HepG2 (cell line): Measurements from ENCODE around the gene ANTXR1. TPM values are rescaled to one million over a fixed set of nuclear protein-coding genes. Genes with fewer than 3 reads are reported as not detected.

Experiments used
- ATAC-seq: fragments of 200-7000 bp; cut with Tn5 transposase; 3 replicates; pipeline ENCODE4 v1.9.1; 2020; ENCODE audit warnings: mild to moderate bottlenecking, moderate library complexity
- BruUV-seq: library from RNA; stranded (reverse); fragments of 400-500 nt; replicated peaks from 2 replicates; lab custom pipeline; 2021; lab: Mats Ljungman, UMichigan
- CTCF ChIA-PET: fragments of 300-600 bp; formaldehyde crosslinking; extraction: SDS; loops from one replicate; lab custom pipeline; 2021; ENCODE audit warnings: low total read pairs, inconsistent platforms, low intra/inter-chr PET ratio; lab: Yijun Ruan, JAX
- POLR2A ChIA-PET: fragments of 350-600 bp; sonication (Branson Sonifier 250); formaldehyde crosslinking; loops from one replicate; lab custom pipeline; 2020; ENCODE audit warnings: antibody characterized with exemption, inconsistent platforms; lab: Yijun Ruan, JAX
- DNase-seq: peaks from one replicate; pipeline ENCODE4 v3.0.0-alpha.2; 2015; ENCODE audit warnings: low spot score
- FAIRE-seq: peaks from 3 replicates; lab custom pipeline; 2011; peaks lifted over from hg19 to GRCh38; lab: Jason Lieb, UNC
- H2AFZ ChIP-seq: one replicate; pipeline ENCODE4 v1.6.1; 2011; ENCODE audit warnings: low read length, inconsistent platforms
- H3K27ac ChIP-seq: fragments of 300-600 bp; 3 replicates; pipeline ENCODE4 v1.8.0; 2011; ENCODE audit warnings: mixed run types, mild to moderate bottlenecking, mixed read lengths, low read length, inconsistent platforms; ENCODE audit not compliant: insufficient read depth; ENCODE audit errors: extremely low read length
- H3K27me3 ChIP-seq, 2 experiments: fragments of 200-600 bp in 1 of 2; 2 replicates in 1 of 2; 3 replicates in 1 of 2; pipeline versions ENCODE4 v1.6.0 to v1.8.0; 2011; ENCODE audit warnings: low read length in 2 of 2, mild to moderate bottlenecking in 2 of 2, moderate library complexity in 2 of 2, inconsistent platforms in 1 of 2; ENCODE audit not compliant: insufficient read depth in 2 of 2, control insufficient read depth in 1 of 2
- H3K36me3 ChIP-seq, 2 experiments: fragments of 200-600 bp in 1 of 2; replicated peaks in 1 of 2; 2 replicates in 1 of 2; 3 replicates in 1 of 2; pipeline versions ENCODE4 v1.5.1 to v1.8.0; 2011; ENCODE audit warnings: low read length in 2 of 2, inconsistent platforms in 1 of 2; ENCODE audit not compliant: insufficient read depth in 2 of 2, control insufficient read depth in 1 of 2
- H3K4me1 ChIP-seq: 2 replicates; pipeline ENCODE4 v1.5.1; 2012; ENCODE audit warnings: low read length, inconsistent platforms; ENCODE audit not compliant: insufficient read depth
- H3K4me2 ChIP-seq: 2 replicates; pipeline ENCODE4 v1.6.0; 2011; ENCODE audit warnings: low read depth, low read length, inconsistent platforms
- H3K4me3 ChIP-seq, 3 experiments: fragments of 200-600 bp in 1 of 3; sonication (generic), shearing (Covaris generic) in 1 of 3; replicated peaks in 1 of 3; 2 replicates each; pipeline ENCODE4 v1.5.1; 2011 to 2016; ENCODE audit warnings: low read length in 3 of 3, inconsistent platforms in 2 of 3, low read depth in 2 of 3, mild to moderate bottlenecking in 2 of 3, control low read depth in 1 of 3, mixed read lengths in 1 of 3; ENCODE audit not compliant: insufficient read depth in 1 of 3
- H3K79me2 ChIP-seq: one replicate; pipeline ENCODE4 v1.6.1; 2011; ENCODE audit warnings: low read length, inconsistent platforms; ENCODE audit not compliant: insufficient read depth
- H3K9ac ChIP-seq: 2 replicates; pipeline ENCODE4 v1.6.0; 2011; ENCODE audit warnings: mild to moderate bottlenecking, low read depth, low read length, inconsistent platforms; ENCODE audit not compliant: insufficient read depth
- H3K9me3 ChIP-seq: 2 replicates; pipeline ENCODE4 v1.5.1; 2012; ENCODE audit warnings: mild to moderate bottlenecking, low read length
- H4K20me1 ChIP-seq: 2 replicates; pipeline ENCODE4 v1.6.0; 2011; ENCODE audit warnings: inconsistent platforms, mild to moderate bottlenecking, low read length, moderate library complexity; ENCODE audit not compliant: insufficient read depth
- ELF3 ChIP-seq: IDR thresholded peaks from 2 replicates; pipeline ENCODE4 v1.6.1; 2016; ENCODE audit warnings: missing genetic modification reagents, missing compliant biosample characterization
- GATA4 ChIP-seq: sonication (generic); IDR thresholded peaks from 2 replicates; pipeline ENCODE4 v1.6.1; 2016; ENCODE audit warnings: antibody characterized with exemption, low read depth, borderline replicate concordance
- GTF3A ChIP-seq: sonication (generic); formaldehyde crosslinking; conservative IDR thresholded peaks from 2 replicates; pipeline ENCODE4 v1.4.0; 2020; ENCODE audit warnings: mild to moderate bottlenecking, missing genetic modification reagents
- HNF4A ChIP-seq: sonication (generic); formaldehyde crosslinking; IDR thresholded peaks from 2 replicates; pipeline ENCODE4 v1.4.0; 2020; ENCODE audit warnings: missing genetic modification reagents
- NR0B2 ChIP-seq: sonication (generic); formaldehyde crosslinking; IDR thresholded peaks from 2 replicates; pipeline ENCODE4 v1.4.0; 2020; ENCODE audit warnings: mild to moderate bottlenecking, missing genetic modification reagents
- PAXIP1 ChIP-seq: sonication (generic); formaldehyde crosslinking; conservative IDR thresholded peaks from 2 replicates; pipeline ENCODE4 v1.4.0; 2020; ENCODE audit warnings: mild to moderate bottlenecking, missing genetic modification reagents, moderate library complexity
- POLR2AphosphoS2 ChIP-seq: IDR thresholded peaks from 2 replicates; pipeline ENCODE4 v1.6.1; 2011; ENCODE audit warnings: low read depth, low read length, improper control_type of control experiment
- SALL1 ChIP-seq: sonication (generic); formaldehyde crosslinking; IDR thresholded peaks from 2 replicates; pipeline ENCODE4 v1.8.0; 2022; ENCODE audit warnings: mild to moderate bottlenecking, missing genetic modification reagents
- XRCC5 ChIP-seq: fragments of 200-400 bp; formaldehyde crosslinking; optimal IDR thresholded peaks from 2 replicates; pipeline ENCODE3; 2017; ENCODE audit warnings: mild to moderate bottlenecking, low read length
- ZBTB1 ChIP-seq: sonication (generic); formaldehyde crosslinking; IDR thresholded peaks from 2 replicates; pipeline ENCODE4 v1.4.0; 2020; ENCODE audit warnings: missing genetic modification reagents, borderline replicate concordance
- ZBTB34 ChIP-seq: sonication (generic); formaldehyde crosslinking; IDR thresholded peaks from 2 replicates; pipeline ENCODE4 v1.8.0; 2022; ENCODE audit warnings: mild to moderate bottlenecking, missing genetic modification reagents
- ZFP62 ChIP-seq: sonication (generic); formaldehyde crosslinking; IDR thresholded peaks from 2 replicates; pipeline ENCODE4 v1.4.0; 2020; ENCODE audit warnings: missing genetic modification reagents
- ZFY ChIP-seq: sonication (generic); formaldehyde crosslinking; IDR thresholded peaks from 2 replicates; pipeline ENCODE4 v1.4.0; 2020; ENCODE audit warnings: missing genetic modification reagents
- ZNF709 ChIP-seq: sonication (generic); formaldehyde crosslinking; IDR thresholded peaks from 2 replicates; pipeline ENCODE4 v1.5.0; 2020; ENCODE audit warnings: mild to moderate bottlenecking, missing genetic modification reagents
- WGBS: methylation state at CpG from one replicate; pipeline ENCODE4 v1.1.6; 2017; ENCODE audit warnings: low lambda C conversion rate; 5-methylcytosine and 5-hydroxymethylcytosine counted together
- in situ Hi-C: cut with HindIII; loops from 2 replicates; pipeline ENCODE4 v1.10.0; 2017; ENCODE audit warnings: low pct_unique_long_range_greater_than_20kb; ENCODE audit not compliant: extremely low pct_ligation_motif_present
- intact Hi-C: fragments of 100-400 bp; cut with micrococcal nuclease; formaldehyde crosslinking; loops from one replicate; pipeline ENCODE4 v1.10.0; 2022; ENCODE audit not compliant: unreplicated experiment
- polyA plus RNA-seq, 8 experiments: library from polyadenylated mRNA; depleted of rRNA in 3 of 8; stranded (reverse) in 7 of 8; unstranded in 1 of 8; fragments of >200 nt; fragmentation: Illumina TruSeq in 4 of 8; extraction: Trizol in 4 of 8; gene quantifications; 2 replicates each; pipeline versions ENCODE4 v1.2.1 to v1.2.3, GENCODE V29; 2011 to 2016; ENCODE audit warnings: low read depth in 4 of 8, missing spikeins in 1 of 8, mixed read lengths in 1 of 8; ENCODE audit not compliant: insufficient read depth in 1 of 8
- total RNA-seq, 5 experiments: library from RNA; depleted of rRNA; stranded (reverse); fragments of >200 nt; fragmentation: Illumina TruSeq; extraction: Trizol; gene quantifications; 2 replicates each; pipeline ENCODE4 v1.2.3, GENCODE V29; 2016; ENCODE audit warnings: low read depth in 1 of 5

The ANTXR1 gene
- total and polyA plus RNA-seq, 2 of the 13 experiments (the other 11 are each of a cell fraction or from before 2014, with no cell fraction given), result 4.5 to 12.7 TPM

GRCh38 chr2:69180227-69180626 is 167.2 kb downstream of the ANTXR1 start:
- FAIRE-seq, result no peak
- Histone ChIP-seq H3K4me2 (no peak overlapping the region), H3K9me3 (no peaks in the 10 kb centered on the region), H3K27me3 (no peaks in the 10 kb centered on the region), H3K4me1 (peaks cover 68% of the 10 kb centered on the region), H3K4me3 (no peak overlapping the region), H2AFZ (no peak overlapping the region), H3K79me2 (no peaks in the 10 kb centered on the region), H4K20me1 (no peaks in the 10 kb centered on the region), H3K27ac (peak overlapping the region; percentile 57), H3K9ac (no peak overlapping the region), H3K36me3 (peaks cover 5 to 7% of the 10 kb centered on the region in 2 experiments; a peak in 2 of 5 replicates)
- ATAC-seq, result no peak
- POLR2A ChIA-PET, result interaction anchor here (0.6 to 1.5 kb wide), 3 partner anchors 13 to 191 kb away, joined by 3 to 4 read pairs (median 3); no protein-coding TSS in a partner anchor
- no TSS peak for BruUV-seq
- in situ Hi-C loops (no loop called here), intact Hi-C loops (no loop called here)
- DNase-seq, result no peak
- WGBS, result 97% methylated on average over 1 of the region's 1 CpG
- CTCF ChIA-PET, result no interaction called here
- TF ChIP-seq ZBTB34 (CRISPR knock-in tag) (no peak), POLR2AphosphoS2 (no peak), ZBTB1 (CRISPR knock-in tag) (no peak), XRCC5 (peak; percentile 5), GATA4 (no peak), ZFY (CRISPR knock-in tag) (no peak)

GRCh38 chr2:69180974-69181373 is 168.0 kb downstream of the ANTXR1 start:
- no peak for ATAC-seq
- in situ Hi-C loops, result no loop called here
- no peaks in the 10 kb centered on the region for H3K9me3 ChIP-seq
- H3K79me2 ChIP-seq, result no peaks in the 10 kb centered on the region
- H3K4me1 ChIP-seq, result peaks cover 64% of the 10 kb centered on the region
- peak; percentile 24 for DNase-seq
- H3K9ac ChIP-seq, result peak overlapping the region; percentile 17; the same call in 1 of the 2 replicates
- peaks cover 5 to 7% of the 10 kb centered on the region in 2 experiments; a peak in 2 of 5 replicates for H3K36me3 ChIP-seq
- H3K27ac ChIP-seq, result peak overlapping the region; percentile 57
- WGBS, result 15% methylated on average over 1 of the region's 1 CpG
- no peaks in the 10 kb centered on the region for H3K27me3 ChIP-seq
- no TSS peak for BruUV-seq
- intact Hi-C loops, result no loop called here
- H4K20me1 ChIP-seq, result no peaks in the 10 kb centered on the region
- peak overlapping the region; percentile 29; the same call in 1 of the 2 replicates for H3K4me2 ChIP-seq
- no peak overlapping the region for H3K4me3 ChIP-seq
- ChIA-PET POLR2A (interaction anchor here (0.7 kb wide), 1 partner anchor 14 kb away, joined by 3 read pairs; no protein-coding TSS in a partner anchor), CTCF (no interaction called here)
- H2AFZ ChIP-seq, result no peak overlapping the region
- peak; percentile 8 for FAIRE-seq
- TF ChIP-seq NR0B2 (CRISPR knock-in tag) (no peak), ELF3 (CRISPR knock-in tag) (no peak), ZNF709 (CRISPR knock-in tag) (0 out of 2 replicates have a peak, but pooled peaks have one; percentile 16), HNF4A (peak; percentile 25; the same call in 1 of the 2 replicates), PAXIP1 (CRISPR knock-in tag) (peak; percentile 39), GTF3A (CRISPR knock-in tag) (0 out of 2 replicates have a peak, but pooled peaks have one; percentile 22), SALL1 (CRISPR knock-in tag) (0 out of 2 replicates have a peak, but pooled peaks have one; percentile 24), ZFP62 (no peak)
